GM19351 (cell line): Measurements from ENCODE around the gene FOS.
"Not testable (repeated sequence)": the region's sequence is repeated elsewhere in the genome, so short reads cannot be mapped to it uniquely, and the experiment has no call there.

ENCODE experiments used
- ATAC-seq: cut with Tn5 transposase; IDR thresholded peaks from one replicate; pipeline ENCODE4 v1.9.1; 2021; ENCODE audit warnings: mild to moderate bottlenecking, moderate library complexity; ENCODE audit not compliant: unreplicated experiment

FOS gene

GRCh38 chr14:75292101-75292563 is 13.5 kb downstream of the FOS start:
- ATAC-seq, result no peak

- ATAC-seq, result no peak
Observed at GRCh38 chr14:75292886-75293285, 14.3 kb downstream of the FOS start.

DNA sequence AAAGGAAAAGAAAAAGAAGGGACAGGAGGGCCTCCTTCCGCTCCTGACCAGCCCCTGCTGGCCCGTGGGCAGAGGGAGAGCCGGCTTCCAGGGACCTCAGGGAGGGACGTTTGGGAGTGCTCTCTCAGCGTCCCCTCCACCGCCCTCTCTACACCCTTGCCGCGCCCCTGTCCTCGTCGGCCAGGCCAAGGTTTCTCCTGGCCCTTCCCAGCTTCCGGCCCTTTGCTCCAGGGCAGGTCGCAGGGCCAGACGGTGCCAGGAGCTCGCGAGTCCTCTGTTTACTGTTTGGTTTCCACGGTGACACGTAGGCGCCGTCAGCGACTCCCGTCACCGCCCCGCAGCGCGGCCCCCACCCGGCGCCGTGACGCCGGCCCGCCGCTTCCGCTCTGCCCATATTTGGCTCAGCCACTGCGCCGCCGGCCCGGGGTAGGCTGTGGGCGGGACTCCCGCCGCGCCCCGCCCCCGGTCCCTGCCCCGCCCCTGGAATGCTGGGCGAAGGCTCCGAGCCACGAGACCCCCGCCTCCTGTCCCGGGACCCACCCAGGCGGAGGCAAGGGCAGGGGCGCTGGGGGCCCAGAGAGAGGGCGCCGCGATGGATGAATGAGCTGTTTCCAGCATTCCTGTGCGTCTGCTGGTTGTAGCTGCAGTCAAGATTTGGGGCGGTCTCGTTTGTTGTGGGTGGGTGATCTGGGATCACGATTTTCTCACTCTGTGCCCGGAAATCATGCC is 15.5 kb downstream of the FOS start:
- peak; percentile 96 for ATAC-seq

- no peak for ATAC-seq
Observed at GRCh38 chr14:75294649-75295033, 16.0 kb downstream of the FOS start.

DNA sequence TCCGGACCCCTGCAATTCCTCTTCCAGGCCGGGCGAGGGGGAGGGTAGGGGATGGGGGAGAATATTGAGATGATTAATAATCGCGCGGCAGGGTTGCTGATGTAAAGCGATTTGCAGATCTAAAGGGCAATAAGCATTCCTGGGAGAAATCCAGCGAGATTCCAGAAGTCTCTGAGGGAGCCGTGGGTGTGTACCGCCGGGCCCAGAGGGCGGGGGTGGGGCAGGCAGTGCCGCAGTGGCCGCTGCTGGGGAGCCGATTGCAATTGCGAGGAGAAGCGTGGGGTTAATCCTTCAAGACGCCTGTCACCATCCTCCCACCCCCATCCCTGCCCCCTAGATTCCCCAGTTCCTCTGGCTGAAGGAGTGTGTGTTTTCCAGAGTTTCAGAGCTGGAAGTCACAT is 16.4 kb downstream of the FOS start:
- no peak for ATAC-seq

DNA sequence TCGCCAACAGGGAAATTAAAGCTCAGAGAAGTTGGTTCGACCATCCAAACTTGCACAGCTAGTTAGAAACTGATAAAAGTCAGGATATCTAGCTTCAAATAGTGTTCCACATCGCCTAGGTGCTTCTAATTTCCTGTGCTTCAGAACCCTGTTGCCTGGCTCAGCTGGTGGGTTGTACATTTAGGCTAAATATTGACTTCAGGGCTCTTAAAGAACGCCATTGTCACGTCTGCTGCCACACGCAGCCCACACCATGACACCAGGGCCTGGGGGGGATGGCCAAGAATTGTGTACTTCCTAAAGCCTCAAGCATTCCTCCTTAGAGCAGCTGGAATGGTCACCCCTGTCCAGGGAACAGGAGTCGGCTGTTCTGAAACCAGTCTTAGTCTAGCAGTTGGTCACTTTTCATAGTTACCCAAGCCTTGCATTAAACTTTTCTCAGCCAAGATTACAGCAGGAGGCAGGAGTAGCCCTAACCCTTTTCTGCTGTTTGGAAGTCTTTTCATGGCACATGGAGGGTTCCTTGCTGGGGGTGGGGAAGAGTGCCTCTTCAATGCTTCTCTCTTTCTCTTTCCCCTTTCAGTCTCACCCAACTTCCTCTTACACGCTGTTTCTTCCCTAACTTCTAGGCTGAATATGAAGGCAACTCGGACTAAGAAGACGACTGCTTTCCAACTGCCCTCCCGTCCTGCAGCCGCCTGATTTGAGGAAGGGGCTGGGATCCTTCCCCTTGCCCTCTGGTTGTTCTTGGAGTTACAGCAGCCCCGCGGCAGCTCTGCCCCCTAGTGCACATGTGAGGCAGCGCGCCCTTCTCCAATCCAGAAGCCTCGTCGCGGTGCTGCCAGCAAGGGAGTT is 17.1 kb downstream of the FOS start:
- ATAC-seq, result no peak

- ATAC-seq, result no peak
Observed at GRCh38 chr14:75297411-75298040, 18.9 kb downstream of the FOS start.

DNA sequence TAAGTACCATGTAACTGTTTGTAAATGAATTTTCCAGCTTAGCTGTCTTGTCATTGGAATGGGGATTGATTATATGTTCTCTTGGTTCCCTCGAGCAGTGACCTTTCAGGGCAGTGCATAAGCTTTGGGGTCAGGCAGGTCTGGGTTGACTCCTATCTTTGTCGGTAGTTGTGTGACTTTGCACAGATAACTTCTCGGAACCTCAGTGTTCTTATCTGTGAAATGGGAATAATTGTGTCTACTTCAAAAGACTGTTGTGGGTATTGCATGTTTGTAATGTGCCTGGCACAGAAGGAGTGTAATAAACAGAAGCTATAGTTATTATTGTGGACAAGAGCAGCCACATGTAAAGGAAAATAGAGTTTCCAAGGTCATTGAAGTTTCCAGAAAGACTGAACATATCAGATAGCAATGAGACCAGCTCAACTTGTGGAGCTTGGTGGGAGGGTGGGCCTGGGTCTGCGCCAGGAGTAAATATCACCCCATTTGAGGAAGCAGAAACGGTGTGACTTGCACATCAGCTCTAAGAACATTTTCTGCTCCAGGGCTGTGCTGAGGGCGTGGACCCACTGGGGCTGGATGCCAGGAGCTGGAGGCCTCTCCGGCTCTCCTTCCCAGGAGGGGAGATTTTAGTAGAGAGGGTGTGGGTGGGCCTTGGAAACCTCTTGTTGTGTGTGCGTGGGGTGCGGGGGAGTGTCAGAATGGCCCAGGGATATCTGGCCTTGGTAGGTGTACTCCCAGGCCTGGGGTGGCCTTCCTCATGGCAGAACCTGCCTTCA is 19.7 kb downstream of the FOS start:
- ATAC-seq, result no peak

GRCh38 chr14:75299059-75299458 is 20.4 kb downstream of the FOS start:
- no peak for ATAC-seq

- ATAC-seq, result no peak
Observed at GRCh38 chr14:75299576-75299975, 20.9 kb downstream of the FOS start.

- ATAC-seq, result no peak
Observed at GRCh38 chr14:75301666-75302325, 23.2 kb downstream of the FOS start.

DNA sequence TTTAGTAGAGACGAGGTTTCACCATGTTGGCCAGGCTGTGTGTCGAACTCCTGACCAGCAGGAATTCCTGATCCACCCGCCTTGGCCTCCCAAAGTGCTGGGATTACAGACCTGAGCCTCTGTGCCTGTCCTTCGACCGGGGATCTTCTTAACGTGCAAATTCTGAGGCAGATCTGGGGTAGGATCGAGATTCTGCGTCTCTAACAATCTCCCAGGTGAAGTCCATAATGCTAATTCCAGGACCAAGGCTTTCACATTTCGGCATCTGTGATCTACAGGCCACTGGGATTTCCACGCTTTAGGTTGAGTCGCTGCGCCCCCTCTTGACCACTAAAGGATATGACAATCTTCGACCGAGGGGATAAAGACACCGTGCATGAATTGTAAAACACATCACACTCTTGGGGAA is 24.8 kb downstream of the FOS start:
- ATAC-seq, result no peak

GRCh38 chr14:75306410-75306809 is 27.8 kb downstream of the FOS start:
- ATAC-seq, result not testable (repeated sequence)

- ATAC-seq, result peak; percentile 58
Observed at GRCh38 chr14:75306927-75307699, 28.5 kb downstream of the FOS start.

DNA sequence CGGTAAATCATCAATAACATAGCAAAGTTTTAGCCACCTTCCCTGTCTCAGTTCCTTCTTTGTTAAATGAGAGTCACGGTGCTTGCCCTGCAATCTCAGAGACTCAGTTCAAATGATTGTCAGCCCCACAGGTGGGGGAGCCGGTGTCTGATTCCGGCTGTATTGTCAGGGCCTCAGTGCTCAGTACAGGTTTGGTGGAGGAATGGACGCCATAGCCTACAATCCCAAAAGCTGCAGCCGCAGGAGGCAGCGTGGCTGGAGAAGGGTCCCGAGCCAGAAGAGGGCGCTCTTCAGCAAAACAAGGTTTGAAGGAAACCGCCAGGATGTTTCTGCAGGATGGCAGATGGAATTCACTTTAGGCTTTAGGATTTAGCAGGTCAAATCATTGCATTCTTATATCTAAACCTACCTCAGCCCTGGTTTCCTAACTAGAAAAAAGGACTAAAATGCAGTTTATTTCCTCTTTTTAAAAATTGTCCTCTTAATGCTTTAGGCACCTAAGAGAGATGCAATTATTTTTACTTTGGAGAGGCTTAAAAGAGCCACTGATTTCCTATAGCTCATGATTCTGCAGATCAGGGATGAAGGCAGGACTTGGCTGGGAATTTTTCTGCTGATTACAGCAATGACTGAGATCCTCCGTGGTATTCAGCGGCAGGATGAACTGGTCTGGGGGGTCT is 29.2 kb downstream of the FOS start:
- ATAC-seq, result no peak

DNA sequence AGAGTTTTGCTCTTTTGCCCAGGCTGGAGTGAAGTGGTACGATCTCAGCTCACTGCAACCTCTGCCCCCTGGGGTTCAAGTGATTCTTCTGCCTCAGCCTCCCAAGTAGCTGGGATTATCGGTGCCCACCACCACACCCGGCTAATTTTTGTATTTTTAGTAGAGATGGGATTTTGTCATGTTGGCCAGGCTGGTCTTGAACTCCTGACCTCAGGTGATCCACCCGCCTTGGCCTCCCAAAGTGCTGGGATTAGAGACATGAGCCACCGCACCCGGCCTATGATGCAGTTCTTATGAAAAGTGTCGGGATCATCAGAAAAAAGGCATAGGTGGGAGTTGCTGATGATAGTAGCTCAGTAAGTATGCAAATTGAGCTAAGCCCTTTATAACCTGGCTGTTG is 30.4 kb downstream of the FOS start:
- ATAC-seq, result not testable (repeated sequence)

- ATAC-seq, result not testable (repeated sequence)
Observed at GRCh38 chr14:75309561-75309960, 30.9 kb downstream of the FOS start.

DNA sequence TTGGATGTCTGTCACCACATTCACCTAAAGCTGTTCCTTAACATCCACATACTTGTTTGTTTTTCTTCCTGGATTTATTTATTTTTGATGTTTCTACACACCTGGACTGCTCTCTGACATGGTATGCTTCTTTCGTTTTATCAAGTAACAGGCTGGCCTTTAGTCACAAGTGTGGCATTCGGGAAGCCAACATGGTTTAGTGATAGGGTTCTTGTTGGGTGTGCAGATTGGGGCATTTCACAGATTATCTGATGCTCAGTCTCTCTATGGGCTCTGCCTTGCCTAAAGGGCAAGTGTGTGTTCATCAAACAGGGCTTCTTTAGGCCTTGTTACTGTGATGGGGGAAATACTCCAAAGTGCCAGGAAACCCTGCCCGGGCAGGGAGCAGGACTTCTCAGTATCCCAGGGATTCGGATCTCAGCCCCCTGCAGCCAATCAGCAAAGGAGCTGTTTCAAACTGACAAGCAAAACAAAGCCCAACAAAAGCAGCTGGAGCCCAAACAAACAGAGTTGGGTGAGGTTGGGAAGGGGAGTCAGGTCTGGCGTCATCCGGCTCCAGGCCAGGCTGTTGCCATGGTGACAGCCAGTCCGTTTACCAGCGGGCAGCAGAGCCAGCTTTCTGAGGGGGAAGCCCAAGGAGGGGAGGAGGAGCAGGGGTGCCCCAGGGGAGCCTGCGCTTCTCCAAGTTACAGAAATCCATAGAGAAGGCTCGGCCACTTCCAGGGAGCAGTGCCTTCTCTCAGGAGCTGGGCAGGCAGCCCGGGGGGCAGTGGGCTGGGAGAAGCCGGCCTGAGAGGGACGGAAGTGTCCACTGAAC is 31.9 kb downstream of the FOS start:
- ATAC-seq, result no peak
